ENCODE results near the gene OSGIN1. TPM values are rescaled to one million over a fixed set of nuclear protein-coding genes. Genes with fewer than 3 reads are reported as not detected.

OSGIN1 gene
- total RNA-seq, 2 experiments from 2014 or later, result 0.24 to 0.26 TPM

- ATAC-seq (no peak), DNase-seq (no peak)
- peaks cover 2% of the 10 kb centered on the region for H3K27me3 Mint-ChIP-seq (ENCODE audit: low read depth)
- ChIA-PET POLR2A (no interaction called here), CTCF (no interaction called here)
- H3K4me3 Mint-ChIP-seq, result no peak overlapping the region
- no peaks in the 10 kb centered on the region for H3K36me3 Mint-ChIP-seq (ENCODE audit: low read depth)
- H3K4me1 Mint-ChIP-seq (ENCODE audit: low read depth), result no peaks in the 10 kb centered on the region
- H3K27ac Mint-ChIP-seq, result no peak overlapping the region
- H3K9me3 Mint-ChIP-seq (ENCODE audit: insufficient read depth), result no peaks in the 10 kb centered on the region
Observed at GRCh38 chr16:84007965-84008364, 54.9 kb downstream of the OSGIN1 start.

GRCh38 chr16:84009282-84009681, 56.2 kb downstream of the OSGIN1 start:
- peaks cover 3% of the 10 kb centered on the region for H3K4me1 Mint-ChIP-seq (ENCODE audit: low read depth)
- ATAC-seq, result no peak
- H3K27ac Mint-ChIP-seq, result no peak overlapping the region
- H3K4me3 Mint-ChIP-seq, result no peak overlapping the region
- DNase-seq, result no peak
- peaks cover 2% of the 10 kb centered on the region for H3K27me3 Mint-ChIP-seq (ENCODE audit: low read depth)
- no peaks in the 10 kb centered on the region for H3K9me3 Mint-ChIP-seq (ENCODE audit: insufficient read depth)
- ChIA-PET POLR2A (no interaction called here), CTCF (no interaction called here)
- H3K36me3 Mint-ChIP-seq (ENCODE audit: low read depth), result no peaks in the 10 kb centered on the region

GRCh38 chr16:84013787-84014569, 60.9 kb downstream of the OSGIN1 start:
- Mint-ChIP-seq H3K4me1 (ENCODE audit: low read depth) (peaks cover 6% of the 10 kb centered on the region), H3K36me3 (ENCODE audit: low read depth) (no peaks in the 10 kb centered on the region), H3K4me3 (no peak overlapping the region), H3K27me3 (ENCODE audit: low read depth) (no peaks in the 10 kb centered on the region), H3K9me3 (ENCODE audit: insufficient read depth) (no peaks in the 10 kb centered on the region), H3K27ac (no peak overlapping the region)
- ATAC-seq, result peak; percentile 80
- ChIA-PET CTCF (interaction anchor here (1.4 kb wide), 1 partner anchor 30 kb away, joined by 3 read pairs; no protein-coding TSS in a partner anchor), POLR2A (no interaction called here)
- peak; percentile 73 for DNase-seq

- peaks cover 6% of the 10 kb centered on the region for H3K4me1 Mint-ChIP-seq (ENCODE audit: low read depth)
- no peaks in the 10 kb centered on the region for H3K27me3 Mint-ChIP-seq (ENCODE audit: low read depth)
- DNase-seq (no peak), ATAC-seq (no peak)
- POLR2A ChIA-PET, result no interaction called here
- H3K36me3 Mint-ChIP-seq (ENCODE audit: low read depth), result no peaks in the 10 kb centered on the region
- no peak overlapping the region for H3K27ac Mint-ChIP-seq
- H3K9me3 Mint-ChIP-seq (ENCODE audit: insufficient read depth), result no peaks in the 10 kb centered on the region
- CTCF ChIA-PET, result interaction anchor here (1.4 kb wide), 1 partner anchor 29 kb away, joined by 3 read pairs; no protein-coding TSS in a partner anchor
- H3K4me3 Mint-ChIP-seq, result no peak overlapping the region
Observed at GRCh38 chr16:84014570-84015327, 61.7 kb downstream of the OSGIN1 start.

GRCh38 chr16:84015399-84015798, 62.4 kb downstream of the OSGIN1 start:
- ATAC-seq (no peak), DNase-seq (no peak)
- Mint-ChIP-seq H3K27ac (no peak overlapping the region), H3K4me3 (no peak overlapping the region), H3K4me1 (ENCODE audit: low read depth) (peaks cover 6% of the 10 kb centered on the region), H3K27me3 (ENCODE audit: low read depth) (no peaks in the 10 kb centered on the region), H3K9me3 (ENCODE audit: insufficient read depth) (no peaks in the 10 kb centered on the region), H3K36me3 (ENCODE audit: low read depth) (no peaks in the 10 kb centered on the region)
- ChIA-PET POLR2A (no interaction called here), CTCF (interaction anchor here (1.4 kb wide), 1 partner anchor 29 kb away, joined by 3 read pairs; no protein-coding TSS in a partner anchor)

Other genes starting within 250 kb of the OSGIN1 start
- 10 to 100 TPM; 64.8 to 72.9 TPM for gene HSBP1, start 145.3 kb upstream of the OSGIN1 start, total RNA-seq
- gene MLYCD, start 54.1 kb upstream of the OSGIN1 start, total RNA-seq, result 1 to 10 TPM; 4.2 to 4.3 TPM
- not detected for gene NECAB2, start 15.0 kb downstream of the OSGIN1 start, total RNA-seq
- gene SLC38A8, start 89.6 kb downstream of the OSGIN1 start, total RNA-seq, result not detected
- 10 to 100 TPM; 49.3 to 52.7 TPM for gene MBTPS1, start 163.7 kb downstream of the OSGIN1 start, total RNA-seq
- 10 to 100 TPM; 10.4 to 12.3 TPM for gene HSDL1, start 191.9 kb downstream of the OSGIN1 start, total RNA-seq
- gene DNAAF1, start 192.1 kb downstream of the OSGIN1 start, total RNA-seq, result not detected
- 10 to 100 TPM; 53.4 to 62.3 TPM for gene TAF1C, start 233.8 kb downstream of the OSGIN1 start, total RNA-seq
- under 1 TPM in 1 of 2 experiments, not detected in 1; 0.18 TPM for gene ADAD2, start 237.9 kb downstream of the OSGIN1 start, total RNA-seq

Measured in activated CD8-positive, alpha-beta T cell treated with anti-CD3 and anti-CD28 coated beads, Interleukin-2, amount 10 ng/mL, durations not matched to agents 7 days and 5 days (primary cell).